ENCODE data around the gene LRRC3C. TPM values are rescaled to one million over a fixed set of nuclear protein-coding genes. Genes with fewer than 3 reads are reported as not detected.

The LRRC3C gene
- total and polyA plus RNA-seq, 12 donors = not detected

DNA sequence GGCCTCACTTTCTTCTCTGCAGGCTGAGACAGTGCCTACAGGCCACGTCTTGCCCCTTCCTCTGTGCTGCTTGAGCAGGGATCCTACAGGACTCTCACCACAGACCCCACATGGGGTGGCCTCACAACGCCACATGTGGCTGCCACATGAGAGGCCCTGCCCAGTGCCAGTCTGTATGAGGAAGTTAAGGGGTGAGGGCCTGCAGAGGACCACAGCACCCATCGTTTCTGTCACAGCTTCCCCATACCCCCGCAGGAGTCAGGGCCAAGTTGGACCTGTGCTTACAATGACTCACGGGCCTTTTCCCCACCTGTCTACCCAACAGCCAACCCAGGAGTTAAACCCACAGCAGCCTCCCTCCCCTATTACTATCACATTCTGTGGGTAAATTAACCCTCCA is 6.2 kb upstream of the LRRC3C start:
- intact Hi-C loops (cut with DNase I) = no loop called here
- Histone ChIP-seq H3K4me1 (replicated peaks in 1 of 2) (peaks cover under 1 to 8% of the 10 kb centered on the region in 2 donors), H3K36me3 (replicated peaks in 1 of 2) (peaks cover 0 to 29% of the 10 kb centered on the region in 2 donors), H3K9me3 (replicated peaks in 1 of 3) (no peaks in the 10 kb centered on the region), H3K4me3 (no peak overlapping the region), H3K27ac (no peak overlapping the region), H3K27me3 (no peaks in the 10 kb centered on the region)
- DNase-seq = no peak
- 59 to 100% (median 70%) methylated on average over 2 to 5 of the region's 5 CpGs for WGBS, 4 donors
- TF ChIP-seq POLR2A (IDR thresholded peaks at IDR 0.05) = no peak
- TF ChIP-seq, protein P1, sequence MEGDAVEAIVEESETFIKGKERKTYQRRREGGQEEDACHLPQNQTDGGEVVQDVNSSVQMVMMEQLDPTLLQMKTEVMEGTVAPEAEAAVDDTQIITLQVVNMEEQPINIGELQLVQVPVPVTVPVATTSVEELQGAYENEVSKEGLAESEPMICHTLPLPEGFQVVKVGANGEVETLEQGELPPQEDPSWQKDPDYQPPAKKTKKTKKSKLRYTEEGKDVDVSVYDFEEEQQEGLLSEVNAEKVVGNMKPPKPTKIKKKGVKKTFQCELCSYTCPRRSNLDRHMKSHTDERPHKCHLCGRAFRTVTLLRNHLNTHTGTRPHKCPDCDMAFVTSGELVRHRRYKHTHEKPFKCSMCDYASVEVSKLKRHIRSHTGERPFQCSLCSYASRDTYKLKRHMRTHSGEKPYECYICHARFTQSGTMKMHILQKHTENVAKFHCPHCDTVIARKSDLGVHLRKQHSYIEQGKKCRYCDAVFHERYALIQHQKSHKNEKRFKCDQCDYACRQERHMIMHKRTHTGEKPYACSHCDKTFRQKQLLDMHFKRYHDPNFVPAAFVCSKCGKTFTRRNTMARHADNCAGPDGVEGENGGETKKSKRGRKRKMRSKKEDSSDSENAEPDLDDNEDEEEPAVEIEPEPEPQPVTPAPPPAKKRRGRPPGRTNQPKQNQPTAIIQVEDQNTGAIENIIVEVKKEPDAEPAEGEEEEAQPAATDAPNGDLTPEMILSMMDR (IDR thresholded peaks at IDR 0.05) = no peak

DNA sequence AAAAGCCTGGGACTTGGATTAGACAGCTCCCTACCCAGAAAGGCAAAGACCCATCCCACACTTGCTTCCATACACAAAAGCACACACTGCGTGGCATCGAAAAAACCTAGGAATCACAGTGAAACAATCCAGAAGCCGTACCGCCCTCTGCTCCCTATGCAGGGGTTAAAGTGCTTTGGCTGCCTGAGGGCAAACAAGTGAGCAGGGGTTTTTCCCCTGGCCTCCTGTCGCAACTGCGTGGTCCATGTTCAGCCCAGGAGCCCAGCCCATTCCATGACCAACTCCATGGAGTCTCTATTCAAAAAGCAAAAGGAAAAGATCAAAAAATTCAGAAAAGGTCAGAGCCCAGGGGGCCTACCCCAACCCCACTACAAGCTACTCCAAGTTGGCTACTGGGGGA is 5.5 kb upstream of the LRRC3C start:
- 89 to 96% (median 93%) methylated on average over 6 of the region's 6 CpGs for WGBS, 4 donors
- peaks cover 6 to 15% of the 10 kb centered on the region in 2 donors for H3K4me1 ChIP-seq (replicated peaks in 1 of 2)
- H3K27me3 ChIP-seq = no peaks in the 10 kb centered on the region
- DNase-seq = no peak
- H3K36me3 ChIP-seq (replicated peaks in 1 of 2) = peaks cover 0 to 29% of the 10 kb centered on the region in 2 donors
- H3K4me3 ChIP-seq = no peak overlapping the region
- no peaks in the 10 kb centered on the region for H3K9me3 ChIP-seq (replicated peaks in 1 of 3)
- H3K27ac ChIP-seq = no peak overlapping the region
- intact Hi-C loops (cut with DNase I) = no loop called here
- no peak for TF ChIP-seq POLR2A (IDR thresholded peaks at IDR 0.05)
- TF ChIP-seq, protein P1 (IDR thresholded peaks at IDR 0.05) = no peak

DNA sequence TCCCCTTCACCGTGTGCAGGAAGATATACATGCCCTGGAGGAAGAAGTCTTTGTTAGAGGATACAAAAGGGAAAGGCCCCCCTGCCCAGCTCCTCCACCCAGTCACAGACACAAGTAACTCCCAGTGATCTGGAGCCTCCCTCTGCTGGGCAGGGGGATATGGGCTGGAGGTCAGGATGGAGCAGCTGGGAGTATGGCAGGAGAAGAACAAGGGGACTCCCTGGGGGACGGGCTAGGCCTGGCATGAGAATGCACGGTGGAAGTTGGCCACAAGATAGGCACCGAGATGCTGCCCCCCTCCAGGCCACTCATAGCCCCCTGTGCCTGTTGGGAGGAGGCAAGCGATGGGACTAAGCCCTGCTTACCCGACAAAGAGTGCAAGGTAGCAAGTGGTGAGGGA is 4.3 kb upstream of the LRRC3C start:
- WGBS, 4 donors = 85 to 96% (median 94%) methylated on average over 5 to 6 of the region's 6 CpGs
- no peak overlapping the region for H3K4me3 ChIP-seq
- TF ChIP-seq POLR2A (IDR thresholded peaks at IDR 0.05) = no peak
- TF ChIP-seq, protein P1 (IDR thresholded peaks at IDR 0.05) = no peak
- no peaks in the 10 kb centered on the region for H3K27me3 ChIP-seq
- H3K27ac ChIP-seq = no peak overlapping the region
- peaks cover 0 to 29% of the 10 kb centered on the region in 2 donors for H3K36me3 ChIP-seq (replicated peaks in 1 of 2)
- DNase-seq = no peak
- H3K9me3 ChIP-seq (replicated peaks in 1 of 3) = no peaks in the 10 kb centered on the region
- peaks cover 12 to 20% of the 10 kb centered on the region in 2 donors for H3K4me1 ChIP-seq (replicated peaks in 1 of 2)
- intact Hi-C loops (cut with DNase I) = no loop called here

DNA sequence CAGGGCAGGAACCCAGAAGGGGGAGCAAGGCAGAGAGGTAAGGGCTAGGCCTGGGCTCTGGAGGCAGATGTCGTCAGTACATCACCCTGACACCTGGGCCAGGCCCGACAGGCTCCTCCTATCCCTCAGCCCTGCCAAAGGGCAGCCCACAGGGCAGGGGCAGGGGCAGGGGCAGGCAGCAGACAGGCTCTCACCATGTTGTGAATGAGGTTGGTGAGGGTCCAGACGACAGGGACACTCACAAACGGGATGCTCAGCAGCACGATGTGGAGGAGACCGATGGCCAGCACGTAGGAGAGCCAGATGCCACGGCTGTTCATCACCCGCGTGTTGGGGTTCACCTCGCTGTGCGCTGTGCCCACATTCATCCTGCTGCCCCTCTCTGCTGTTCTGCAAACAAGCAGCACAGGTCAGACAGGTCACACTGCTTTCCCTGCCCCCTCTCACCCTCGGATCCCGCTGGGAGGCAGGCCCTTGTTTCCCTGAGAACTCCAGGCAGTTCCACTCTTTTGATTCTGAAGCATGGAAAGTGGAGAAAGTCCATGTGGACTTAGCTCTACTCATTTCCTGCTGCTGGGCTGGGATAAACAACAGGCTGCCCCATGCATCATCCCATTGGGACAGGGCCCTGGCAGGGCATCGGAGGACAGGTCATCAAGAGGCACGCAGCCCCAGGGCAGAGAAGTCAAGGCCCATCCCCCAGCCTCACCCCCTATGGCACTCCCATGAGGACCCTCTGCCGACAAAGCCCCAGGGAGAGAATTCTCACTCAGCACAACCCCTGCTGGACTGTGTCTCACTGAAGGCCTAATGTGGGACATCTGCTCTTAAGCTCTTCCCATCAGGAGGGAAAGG is 3.5 kb upstream of the LRRC3C start:
- H3K4me1 ChIP-seq (replicated peaks in 1 of 2) = peaks cover 19 to 29% of the 10 kb centered on the region in 2 donors
- H3K36me3 ChIP-seq (replicated peaks in 1 of 2) = peaks cover 0 to 29% of the 10 kb centered on the region in 2 donors
- no peaks in the 10 kb centered on the region for H3K27me3 ChIP-seq
- no peak overlapping the region for H3K27ac ChIP-seq
- TF ChIP-seq POLR2A (IDR thresholded peaks at IDR 0.05) = no peak
- TF ChIP-seq, protein P1 (IDR thresholded peaks at IDR 0.05) = no peak
- no peak overlapping the region for H3K4me3 ChIP-seq
- no peaks in the 10 kb centered on the region for H3K9me3 ChIP-seq (replicated peaks in 1 of 3)
- 78 to 87% (median 81%) methylated on average over 9 to 17 of the region's 17 CpGs for WGBS, 4 donors
- no peak for DNase-seq
- intact Hi-C loops (cut with DNase I) = no loop called here

Data from adrenal gland (tissue), 12 donors.